Stimulated activated CD4-positive, alpha-beta T cell treated with anti-CD3 and anti-CD28 coated beads, Interleukin-15, amount 100 ng/mL, for 24 hours (primary cell): Measurements from ENCODE around the gene RCOR2.

Experiments
- DNase-seq: peaks from one replicate; pipeline ENCODE4 v3.0.0-alpha.2; 2020

RCOR2 gene

GRCh38 chr11:63922673-63923192 lies 5.8 kb upstream of the RCOR2 start:
- DNase-seq, result no peak

GRCh38 chr11:63920939-63921417 lies 4.0 kb upstream of the RCOR2 start:
- peak; percentile 52 for DNase-seq

- no peak for DNase-seq
Measured at GRCh38 chr11:63920126-63920938, 3.4 kb upstream of the RCOR2 start.

GRCh38 chr11:63919267-63920125 lies 2.5 kb upstream of the RCOR2 start:
- no peak for DNase-seq

GRCh38 chr11:63918507-63919191 lies 1.7 kb upstream of the RCOR2 start:
- no peak for DNase-seq

GRCh38 chr11:63917692-63918506 lies 935 bp upstream of the RCOR2 start:
- peak; percentile 43 for DNase-seq

GRCh38 chr11:63915961-63916836 lies 765 bp downstream of the RCOR2 start:
- peak; percentile 57 for DNase-seq

- DNase-seq, result no peak
Measured at GRCh38 chr11:63914896-63915691, 1.9 kb downstream of the RCOR2 start.

DNA sequence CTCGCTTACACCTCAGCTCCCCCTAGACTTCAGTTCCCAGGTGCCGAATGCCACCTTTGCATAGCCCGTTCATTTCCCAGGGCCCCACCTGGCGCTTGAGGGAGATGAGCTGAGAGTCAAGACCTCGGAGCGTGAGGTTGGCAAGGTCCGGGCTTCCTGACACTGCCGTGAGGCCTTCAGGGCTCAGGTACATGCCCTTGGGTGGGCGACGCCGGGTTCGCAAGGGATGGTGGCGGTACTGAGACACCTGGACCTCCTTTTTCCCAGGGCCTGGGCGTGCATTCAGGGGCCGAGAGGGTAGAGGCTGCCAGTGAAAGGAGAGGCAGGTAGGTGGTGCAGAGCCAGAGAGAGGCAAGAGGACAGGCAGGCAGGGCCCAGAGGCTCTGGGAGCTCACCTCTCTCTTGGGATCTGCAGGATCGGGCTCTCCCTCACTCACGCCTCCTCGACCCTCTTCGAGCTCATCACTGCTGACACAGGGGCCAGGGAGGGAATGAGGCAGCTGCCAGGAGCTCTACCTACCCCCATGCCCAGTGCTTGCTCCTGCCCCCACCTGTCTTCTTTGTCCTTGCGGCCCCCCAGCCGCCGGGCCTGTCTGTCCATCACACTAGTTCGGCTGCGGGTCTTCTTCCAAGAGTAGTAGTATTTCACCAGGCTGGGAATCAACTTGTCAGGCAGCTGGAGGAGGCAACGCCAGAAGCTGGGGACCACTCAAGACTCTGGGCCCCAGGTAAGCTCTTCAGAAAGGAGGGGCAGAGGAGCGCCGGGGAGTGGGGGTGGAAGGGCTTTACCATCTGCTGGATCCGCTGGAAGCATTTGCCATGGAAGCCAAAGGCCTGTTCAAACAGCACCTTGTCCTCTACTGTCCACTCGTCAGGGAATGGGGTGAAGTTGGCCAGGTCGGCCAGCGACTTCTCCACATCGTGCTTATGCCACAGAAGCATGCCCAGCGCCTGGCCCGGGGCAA lies 2.8 kb downstream of the RCOR2 start:
- DNase-seq, result no peak

GRCh38 chr11:63912678-63913077 lies 4.3 kb downstream of the RCOR2 start:
- DNase-seq, result no peak

- no peak for DNase-seq
Measured at GRCh38 chr11:63911876-63912275, 5.1 kb downstream of the RCOR2 start.

DNA sequence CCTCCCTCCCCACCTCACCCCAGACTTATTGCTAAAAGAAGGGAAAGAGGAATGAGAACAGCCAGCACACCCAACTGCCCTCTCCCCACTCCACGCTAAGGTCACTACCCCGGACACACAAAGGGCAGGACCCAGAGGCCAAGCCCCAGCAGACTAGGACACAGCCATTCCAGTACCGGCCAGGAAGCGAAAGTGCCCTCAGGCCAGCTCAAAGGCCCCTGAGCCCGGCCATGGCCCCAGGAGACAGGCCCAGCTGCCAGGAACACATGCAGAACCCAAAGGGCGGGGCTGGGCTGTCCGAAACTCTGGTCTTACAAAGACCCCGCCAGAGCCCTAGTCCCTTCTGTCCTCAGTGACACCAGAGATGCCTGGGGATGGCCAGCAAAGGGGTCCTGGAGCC lies 5.5 kb downstream of the RCOR2 start:
- DNase-seq, result no peak

GRCh38 chr11:63910675-63911074 lies 6.3 kb downstream of the RCOR2 start:
- DNase-seq, result no peak

DNA sequence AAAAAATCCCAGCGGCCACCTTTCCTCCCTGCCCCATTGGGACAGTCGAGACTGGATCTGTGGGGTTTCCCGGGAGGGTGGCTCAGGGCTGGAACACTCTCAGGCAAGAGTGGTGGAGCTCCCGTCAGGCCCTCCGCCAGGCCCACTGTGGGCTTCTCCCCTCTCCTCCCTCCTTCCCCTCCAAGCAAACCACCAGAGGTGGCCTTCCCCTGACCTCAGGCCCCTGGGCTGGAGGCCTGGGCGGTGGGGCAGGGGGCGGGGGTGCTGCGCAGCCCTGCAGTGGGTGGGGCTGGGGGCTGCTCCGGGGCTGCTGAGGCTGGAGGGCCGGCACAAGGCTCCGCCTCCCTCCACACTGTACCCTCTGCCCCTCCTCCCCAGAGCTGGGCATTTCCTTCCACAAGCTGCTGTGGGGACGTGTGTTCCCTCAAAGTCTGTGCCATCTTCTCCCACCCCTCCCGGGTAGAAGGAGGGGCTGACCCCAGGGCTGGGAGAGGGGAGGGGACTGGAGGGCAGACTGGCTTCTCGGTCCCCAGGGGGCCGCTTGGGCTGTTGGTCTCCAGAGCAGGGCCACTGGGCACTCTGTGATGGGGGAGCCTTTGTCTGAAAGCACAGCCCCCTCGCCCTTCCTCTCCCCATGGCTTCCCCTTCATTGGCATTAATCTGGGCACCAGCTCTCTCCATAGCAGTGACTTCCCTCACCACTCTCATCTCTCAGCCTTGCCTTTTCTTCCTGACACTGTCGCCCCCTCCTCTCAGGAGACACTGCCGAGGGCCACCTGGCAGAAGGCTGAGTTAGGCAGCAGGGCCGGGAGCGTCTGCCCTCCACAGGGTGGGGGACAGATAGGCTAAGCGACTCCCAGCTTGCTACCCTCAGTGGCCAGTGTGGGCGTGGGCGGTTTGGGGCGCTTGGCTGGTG lies 7.1 kb downstream of the RCOR2 start:
- no peak for DNase-seq

- DNase-seq, result no peak
Measured at GRCh38 chr11:63908631-63909401, 8.1 kb downstream of the RCOR2 start.

GRCh38 chr11:63907808-63908530 lies 9.0 kb downstream of the RCOR2 start:
- no peak for DNase-seq
